H1 (cell line): Measurements from ENCODE around the gene GPR176. TPM values are rescaled to one million over a fixed set of nuclear protein-coding genes. Genes with fewer than 3 reads are reported as not detected.

Experiments
- CTCF ChIA-PET: fragments of 300-600 bp; sonication (Branson Sonifier 250); formaldehyde crosslinking; loops from one replicate; lab custom pipeline; 2021; ENCODE audit not compliant: partially characterized antibody; lab: Charles Lee
- POLR2A ChIA-PET: fragments of 300-600 bp; sonication (Branson Sonifier 250); formaldehyde crosslinking; loops from one replicate; lab custom pipeline; 2021; ENCODE audit warnings: inconsistent platforms; ENCODE audit not compliant: partially characterized antibody; lab: Charles Lee
- DNase-seq, 2 experiments: peaks; one replicate each; pipeline versions ENCODE4 v3.0.0 to v3.0.0-alpha.2; 2010 to 2022; ENCODE audit warnings: low spot score in 2 of 2, low read depth in 1 of 2, mixed read lengths in 1 of 2
- FAIRE-seq: peaks from 2 replicates; lab custom pipeline; 2011; peaks lifted over from hg19 to GRCh38; lab: Jason Lieb, UNC
- H2AFZ ChIP-seq: 2 replicates; pipeline ENCODE4 v1.8.1; 2012; ENCODE audit warnings: low read length, inconsistent platforms
- H2AK5ac ChIP-seq: 2 replicates; pipeline ENCODE4 v1.6.1; 2013; ENCODE audit warnings: low read depth, low read length
- H2BK120ac ChIP-seq: replicated peaks from 2 replicates; pipeline ENCODE3; 2013; ENCODE audit warnings: low read depth, low read length, inconsistent platforms
- H2BK12ac ChIP-seq: 2 replicates; pipeline ENCODE4 v1.6.1; 2013; ENCODE audit warnings: low read depth, low read length
- H2BK15ac ChIP-seq: 2 replicates; pipeline ENCODE4 v1.6.1; 2013; ENCODE audit warnings: low read length
- H2BK20ac ChIP-seq: 2 replicates; pipeline ENCODE4 v1.6.1; 2013; ENCODE audit warnings: low read length
- H2BK5ac ChIP-seq: 2 replicates; pipeline ENCODE4 v1.6.1; 2013; ENCODE audit warnings: low read depth, low read length
- H3K14ac ChIP-seq: 2 replicates; pipeline ENCODE4 v1.6.1; 2013; ENCODE audit warnings: inconsistent platforms; ENCODE audit not compliant: insufficient read length
- H3K18ac ChIP-seq: 2 replicates; pipeline ENCODE4 v1.6.1; 2013; ENCODE audit warnings: low read length; ENCODE audit errors: extremely low read depth
- H3K23ac ChIP-seq: 2 replicates; pipeline ENCODE4 v1.6.1; 2013; ENCODE audit warnings: inconsistent platforms; ENCODE audit not compliant: insufficient read length
- H3K23me2 ChIP-seq: 2 replicates; pipeline ENCODE4 v1.6.1; 2013; ENCODE audit warnings: low read depth, low read length
- H3K27ac ChIP-seq: 2 replicates; pipeline ENCODE4 v1.6.1; 2011; ENCODE audit warnings: low read depth, low read length, inconsistent platforms
- H3K27me3 ChIP-seq, 4 experiments: replicated peaks in 1 of 4; 1 replicate in 1 of 4; 2 replicates in 3 of 4; pipeline versions ENCODE4 v1.6.1 to v1.8.1; 2011 to 2013; ENCODE audit warnings: low read length in 3 of 4, mild to moderate bottlenecking in 3 of 4, inconsistent platforms in 2 of 4, mixed read lengths in 2 of 4, moderate library complexity in 1 of 4; ENCODE audit not compliant: control insufficient read depth in 3 of 4, insufficient read depth in 3 of 4; ENCODE audit errors: extremely low read depth in 1 of 4
- H3K36me3 ChIP-seq, 4 experiments: 2 replicates each; pipeline versions ENCODE4 v1.6.1 to v1.8.1; 2011 to 2013; ENCODE audit warnings: mild to moderate bottlenecking in 4 of 4, low read length in 3 of 4, moderate library complexity in 2 of 4, control low read depth in 1 of 4, inconsistent platforms in 1 of 4; ENCODE audit not compliant: insufficient read depth in 4 of 4, control insufficient read depth in 2 of 4
- H3K4ac ChIP-seq: replicated peaks from 2 replicates; pipeline ENCODE3; 2013; ENCODE audit warnings: low read length, low read depth, mixed read lengths, inconsistent platforms; ENCODE audit not compliant: insufficient read length
- H3K4me1 ChIP-seq, 4 experiments: replicated peaks in 1 of 4; 1 replicate in 1 of 4; 2 replicates in 3 of 4; pipeline versions ENCODE4 v1.6.1 to v1.8.1; 2011 to 2013; ENCODE audit warnings: low read length in 3 of 4, inconsistent platforms in 2 of 4, mixed read lengths in 1 of 4; ENCODE audit not compliant: insufficient read depth in 4 of 4, control insufficient read depth in 3 of 4
- H3K4me2 ChIP-seq, 2 experiments: 2 replicates each; pipeline versions ENCODE4 v1.6.1 to v1.8.1; 2011 to 2013; ENCODE audit warnings: low read depth in 2 of 2, low read length in 2 of 2, control low read depth in 1 of 2, inconsistent platforms in 1 of 2, mild to moderate bottlenecking in 1 of 2; ENCODE audit not compliant: insufficient read depth in 1 of 2
- H3K4me3 ChIP-seq, 4 experiments: fragments of 200-600, 300-600 bp in 1 of 4; sonication (generic), shearing (Covaris generic), sonication (Bioruptor Twin) in 1 of 4; 2 replicates each; pipeline versions ENCODE4 v1.5.1 to v1.8.1; 2011 to 2016; ENCODE audit warnings: low read length in 4 of 4, low read depth in 3 of 4, control low read depth in 2 of 4, inconsistent platforms in 2 of 4, mild to moderate bottlenecking in 2 of 4, mixed read lengths in 1 of 4, moderate library complexity in 1 of 4; ENCODE audit not compliant: insufficient read depth in 2 of 4; ENCODE audit errors: extremely low read depth in 1 of 4
- H3K56ac ChIP-seq: replicated peaks from 2 replicates; pipeline ENCODE3; 2013; ENCODE audit warnings: low read depth, mild to moderate bottlenecking, mixed read lengths, low read length, inconsistent platforms; ENCODE audit not compliant: insufficient read length
- H3K79me1 ChIP-seq: 2 replicates; pipeline ENCODE4 v1.6.1; 2013; ENCODE audit warnings: low read depth, low read length, control low read depth
- H3K79me2 ChIP-seq, 2 experiments: 2 replicates each; pipeline versions ENCODE4 v1.6.1 to v1.8.1; 2012 to 2013; ENCODE audit warnings: low read length in 2 of 2, mild to moderate bottlenecking in 2 of 2, inconsistent platforms in 1 of 2; ENCODE audit not compliant: insufficient read depth in 2 of 2, control insufficient read depth in 1 of 2
- H3K9ac ChIP-seq, 4 experiments: replicated peaks in 1 of 4; 1 replicate in 1 of 4; 2 replicates in 3 of 4; pipeline versions ENCODE4 v1.6.1 to v1.8.1; 2011 to 2013; ENCODE audit warnings: low read depth in 3 of 4, low read length in 3 of 4, control low read depth in 2 of 4, mild to moderate bottlenecking in 2 of 4, moderate library complexity in 2 of 4, inconsistent platforms in 1 of 4; ENCODE audit errors: extremely low read depth in 1 of 4
- H3K9me3 ChIP-seq, 2 experiments: 2 replicates each; pipeline versions ENCODE4 v1.6.1 to v1.8.1; 2012 to 2013; ENCODE audit warnings: mild to moderate bottlenecking in 2 of 2, moderate library complexity in 2 of 2, control low read depth in 1 of 2, inconsistent platforms in 1 of 2, low read depth in 1 of 2, low read length in 1 of 2, mixed read lengths in 1 of 2; ENCODE audit not compliant: insufficient read depth in 2 of 2
- H4K20me1 ChIP-seq, 2 experiments: replicated peaks in 1 of 2; 2 replicates each; pipeline versions ENCODE3 to v1.8.1; 2011 to 2013; ENCODE audit warnings: inconsistent platforms in 2 of 2, low read length in 2 of 2, mild to moderate bottlenecking in 1 of 2; ENCODE audit not compliant: insufficient read depth in 2 of 2, control insufficient read depth in 1 of 2
- H4K5ac ChIP-seq: 2 replicates; pipeline ENCODE4 v1.6.1; 2013; ENCODE audit warnings: low read length, low read depth, mixed read lengths, inconsistent platforms; ENCODE audit not compliant: insufficient read length
- H4K8ac ChIP-seq: 2 replicates; pipeline ENCODE4 v1.8.0; 2013; ENCODE audit warnings: mild to moderate bottlenecking, moderate library complexity, low read length, inconsistent platforms; ENCODE audit not compliant: insufficient read depth; ENCODE audit errors: extremely low read depth
- H4K91ac ChIP-seq: replicated peaks from 2 replicates; pipeline ENCODE3; 2013; ENCODE audit warnings: low read length, mixed read lengths, inconsistent platforms; ENCODE audit not compliant: insufficient read length
- ASH2L ChIP-seq: fragments of 200-600, 300-600 bp; sonication (generic); IDR thresholded peaks from one replicate; pipeline ENCODE4 v1.7.1; 2017; ENCODE audit warnings: low read length
- E2F6 ChIP-seq: IDR thresholded peaks from 2 replicates; pipeline ENCODE4 v1.6.1; 2012; ENCODE audit warnings: inconsistent platforms
- MAFK ChIP-seq: IDR thresholded peaks from 2 replicates; pipeline ENCODE4 v1.6.1; 2012; ENCODE audit warnings: low read depth, mild to moderate bottlenecking, improper control_type of control experiment, low read length
- SIN3A ChIP-seq, 2 experiments: IDR thresholded peaks in 1 of 2; conservative IDR thresholded peaks in 1 of 2; 2 replicates each; pipeline ENCODE4 v1.6.1; 2011 to 2012; ENCODE audit warnings: low read length in 2 of 2, improper control_type of control experiment in 1 of 2, low read depth in 1 of 2, mild to moderate bottlenecking in 1 of 2
- SIRT6 ChIP-seq: IDR thresholded peaks from one replicate; pipeline ENCODE4 v1.7.1; 2012; ENCODE audit warnings: low read length, inconsistent platforms
- SUZ12 ChIP-seq: fragments of 200-600 bp; sonication (generic); IDR thresholded peaks from 2 replicates; pipeline ENCODE4 v1.6.1; 2012; ENCODE audit warnings: mild to moderate bottlenecking, inconsistent platforms, low read length, moderate library complexity, mixed read lengths
- TAF7 ChIP-seq: optimal IDR thresholded peaks from 2 replicates; pipeline ENCODE3; 2011; ENCODE audit warnings: low read depth, mild to moderate bottlenecking, inconsistent platforms, low read length, moderate library complexity, borderline replicate concordance
- ZNF274 ChIP-seq: IDR thresholded peaks from 2 replicates; pipeline ENCODE4 v1.7.0; 2012; ENCODE audit warnings: low read length, borderline replicate concordance; ENCODE audit errors: extremely low read depth
- WGBS, 2 experiments: shearing (Covaris generic) in 1 of 2; methylation state at CpG; one replicate each; pipeline versions ENCODE4 v1.1.6 to v1.1.7; 2013 to 2015; ENCODE audit warnings: low lambda C conversion rate in 2 of 2, mixed read lengths in 2 of 2, inconsistent platforms in 1 of 2, low coverage in 1 of 2, missing lambda C conversion rate in 1 of 2; ENCODE audit not compliant: insufficient replicate concordance in 2 of 2, insufficient coverage in 1 of 2, insufficient read length in 1 of 2; ENCODE audit errors: extremely low coverage in 1 of 2, missing lambda C conversion rate in 1 of 2; 5-methylcytosine and 5-hydroxymethylcytosine counted together
- polyA plus RNA-seq, 7 experiments: library from polyadenylated mRNA; depleted of rRNA in 3 of 7; stranded (reverse) in 5 of 7; unstranded in 2 of 7; fragments of >200 nt in 5 of 7; fragments of 200-250 nt in 2 of 7; gene quantifications; 1 replicate in 5 of 7; 2 replicates in 1 of 7; 4 replicates in 1 of 7; pipeline versions ENCODE4 v1.2.1 to v1.2.3, GENCODE V29; 2011 to 2013; ENCODE audit warnings: missing spikeins in 2 of 7, mixed read lengths in 2 of 7
- total RNA-seq: library from RNA; stranded (reverse); fragmentation: NEBNext Ultra II Directional; extraction: Animal tissue kit (Norgen Biotek cat#: 25700); gene quantifications from 2 replicates; pipeline ENCODE4 v1.2.1, GENCODE V29; 2021

GPR176 gene
- total and polyA plus RNA-seq, 2 of the 8 experiments (the other 6 are each of a cell fraction or from before 2014, with no cell fraction given) = 190 to 281 TPM

GRCh38 chr15:39939487-39940452 is 19.7 kb upstream of the GPR176 start:
- Histone ChIP-seq H3K4ac (no peak overlapping the region), H3K27me3 (no peaks in the 10 kb centered on the region), H3K79me1 (peaks cover 8% of the 10 kb centered on the region), H4K20me1 (peaks cover 0 to 4% of the 10 kb centered on the region in 2 experiments), H3K4me1 (peaks cover 0 to 10% (median 4%) of the 10 kb centered on the region in 4 experiments; a peak in 4 of 7 replicates), H3K23ac (no peak overlapping the region), H3K36me3 (peaks cover 8 to 60% (median 32%) of the 10 kb centered on the region in 4 experiments), H4K8ac (no peak overlapping the region), H3K14ac (no peak overlapping the region), H2AFZ (no peak overlapping the region), H3K9me3 (no peaks in the 10 kb centered on the region), H2BK12ac (no peak overlapping the region), H3K27ac (0 out of 2 replicates have a peak overlapping the region, but pooled peaks have one; percentile 6), H2BK120ac (no peak overlapping the region), H3K4me3 (no peak overlapping the region), H2BK20ac (no peak overlapping the region), H3K56ac (no peak overlapping the region), H3K4me2 (no peak overlapping the region), H4K91ac (no peak overlapping the region), H3K18ac (no peak overlapping the region), H3K9ac (no peak overlapping the region), H2AK5ac (no peak overlapping the region), H2BK15ac (no peak overlapping the region), H3K23me2 (peaks cover under 1% of the 10 kb centered on the region; the same call in 1 of the 2 replicates), H4K5ac (no peak overlapping the region), H2BK5ac (no peak overlapping the region), H3K79me2 (peaks cover 8 to 60% of the 10 kb centered on the region in 2 experiments; a peak in 3 of 4 replicates)
- CTCF ChIA-PET = interaction anchor here (0.8 to 2.5 kb wide), 3 partner anchors 33 to 145 kb away, joined by 3 to 7 read pairs (median 3); no protein-coding TSS in a partner anchor
- POLR2A ChIA-PET = interaction anchor here (0.9 kb wide), 1 partner anchor 8 kb away, joined by 4 read pairs; no protein-coding TSS in a partner anchor
- WGBS, 2 experiments = 92% methylated on average over 6 of the region's 6 CpGs; no CpG with 5 or more reads in 1 of the 2 experiments
- FAIRE-seq (no peak), DNase-seq (no peak)
- TF ChIP-seq ASH2L (no peak), ZNF274 (no peak), SIN3A (conservative IDR thresholded peaks at IDR 0.05 in 1 of 2, IDR thresholded peaks at IDR 0.05 in 1 of 2; ENCODE audit: low read depth in 1 of 2, low read length in 2 of 2) (no peak), SIRT6 (no peak), E2F6 (no peak), MAFK (no peak), SUZ12 (no peak), TAF7 (no peak)
